Mucosa of stomach (tissue), 1 donor: ENCODE results near the gene TCP11X1.
"Not testable (repeated sequence)": the region's sequence is repeated elsewhere in the genome, so short reads cannot be mapped to it uniquely, and the experiment has no call there.

Experiments used
- H3K27me3 ChIP-seq: one replicate; pipeline ENCODE4 v1.7.0; 2013; ENCODE audit warnings: mild to moderate bottlenecking, low read length; ENCODE audit not compliant: control insufficient read depth, insufficient read depth
- H3K36me3 ChIP-seq: one replicate; pipeline ENCODE4 v1.7.0; 2013; ENCODE audit warnings: low read length; ENCODE audit not compliant: control insufficient read depth, insufficient read depth
- H3K4me1 ChIP-seq: one replicate; pipeline ENCODE4 v1.7.0; 2013; ENCODE audit warnings: mild to moderate bottlenecking, low read length; ENCODE audit not compliant: control insufficient read depth, insufficient read depth
- H3K4me3 ChIP-seq: one replicate; pipeline ENCODE4 v1.7.0; 2013; ENCODE audit warnings: low read length
- H3K9ac ChIP-seq: one replicate; pipeline ENCODE4 v1.7.0; 2013; ENCODE audit warnings: mild to moderate bottlenecking, low read length, moderate library complexity
- H3K9me3 ChIP-seq: one replicate; pipeline ENCODE4 v1.7.0; 2013; ENCODE audit warnings: mild to moderate bottlenecking, low read length, moderate library complexity; ENCODE audit not compliant: control insufficient read depth
- donor health status: Pancreatic carcinoma.

The TCP11X1 gene

GRCh38 chrX:102214986-102215385 is at the start of gene TCP11X1:
TCP11X1 (plus strand) TSS chrX:102215301.
- not testable (repeated sequence) for H3K4me1 ChIP-seq, H3K4me3 ChIP-seq, H3K36me3 ChIP-seq, H3K9ac ChIP-seq, H3K27me3 ChIP-seq, H3K9me3 ChIP-seq

- no peaks in the 10 kb centered on the region for H3K9me3 ChIP-seq
- H3K9ac ChIP-seq, result no peak overlapping the region
- no peaks in the 10 kb centered on the region for H3K36me3 ChIP-seq
- H3K4me1 ChIP-seq, result no peaks in the 10 kb centered on the region
- H3K27me3 ChIP-seq, result no peaks in the 10 kb centered on the region
- no peak overlapping the region for H3K4me3 ChIP-seq
Observed at GRCh38 chrX:102185967-102186720, 29.0 kb upstream of the TCP11X1 start.

DNA sequence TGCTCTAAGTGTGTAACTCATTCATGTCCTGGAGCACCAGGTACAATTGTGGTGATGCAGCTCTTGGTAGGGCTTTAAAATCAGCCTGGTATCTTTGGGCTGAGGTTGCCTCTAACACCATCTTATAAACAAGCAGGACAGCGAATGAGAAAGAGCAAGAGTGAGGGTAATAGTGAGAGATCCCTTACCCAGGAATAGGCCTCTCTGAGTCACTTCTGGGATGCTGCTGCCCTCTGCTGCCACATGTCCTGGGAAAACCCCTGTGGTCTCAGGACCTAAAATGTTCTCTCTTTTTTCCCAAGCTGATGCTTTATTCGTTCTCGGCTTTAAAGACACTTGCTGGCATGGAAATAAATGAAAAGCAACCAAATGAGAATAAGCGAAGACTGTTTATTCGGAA is 7.2 kb upstream of the TCP11X1 start:
- not testable (repeated sequence) for H3K9me3 ChIP-seq, H3K4me3 ChIP-seq, H3K36me3 ChIP-seq, H3K9ac ChIP-seq, H3K27me3 ChIP-seq, H3K4me1 ChIP-seq

DNA sequence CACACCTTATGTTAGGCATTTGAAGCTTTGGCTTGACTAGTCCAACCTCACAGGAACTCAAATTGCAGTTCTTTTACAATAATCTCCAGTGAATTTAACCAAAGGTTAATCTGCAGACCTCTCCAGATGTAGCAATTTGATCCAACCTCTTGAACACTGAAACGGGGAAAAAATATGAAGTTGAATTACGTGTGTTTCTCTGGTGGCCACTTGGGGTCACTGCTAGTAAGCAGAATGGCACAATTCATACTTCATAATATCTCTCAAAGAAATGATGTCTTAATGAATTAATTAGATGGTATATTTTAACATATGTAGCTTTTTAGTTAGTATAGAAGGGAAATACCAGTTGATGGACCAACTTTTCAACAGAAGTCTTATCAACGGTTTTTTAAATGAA is 1.4 kb downstream of the TCP11X1 start:
- not testable (repeated sequence) for H3K9ac ChIP-seq, H3K4me3 ChIP-seq, H3K27me3 ChIP-seq, H3K36me3 ChIP-seq, H3K4me1 ChIP-seq, H3K9me3 ChIP-seq

GRCh38 chrX:102235678-102236077 is 20.6 kb downstream of the TCP11X1 start:
- H3K36me3 ChIP-seq, H3K9ac ChIP-seq, H3K27me3 ChIP-seq, H3K4me3 ChIP-seq, H3K4me1 ChIP-seq, H3K9me3 ChIP-seq: not testable (repeated sequence)

DNA sequence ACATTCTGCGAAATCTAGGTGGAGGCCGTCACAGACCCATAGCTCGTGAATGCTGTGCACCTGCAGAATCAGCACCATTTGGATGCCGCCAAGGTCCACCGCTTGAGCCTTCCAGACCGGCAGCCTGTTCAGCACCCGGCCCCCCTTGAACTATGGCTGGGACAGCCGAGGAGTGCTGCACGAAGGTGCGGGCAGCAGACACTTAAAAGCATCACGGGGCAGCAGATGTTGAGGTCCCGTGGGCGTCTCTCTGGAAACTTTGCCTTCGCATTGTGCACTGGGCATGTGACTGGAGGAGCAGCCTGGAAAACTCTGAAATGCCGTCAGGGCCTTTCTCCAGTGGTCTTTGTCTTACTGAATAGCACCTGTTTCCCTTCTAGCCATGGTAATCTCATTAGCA is 25.2 kb downstream of the TCP11X1 start:
- H3K36me3 ChIP-seq, H3K9me3 ChIP-seq, H3K4me1 ChIP-seq, H3K4me3 ChIP-seq, H3K27me3 ChIP-seq, H3K9ac ChIP-seq: not testable (repeated sequence)

- H3K9me3 ChIP-seq, H3K36me3 ChIP-seq, H3K27me3 ChIP-seq, H3K4me1 ChIP-seq, H3K9ac ChIP-seq, H3K4me3 ChIP-seq: not testable (repeated sequence)
Observed at GRCh38 chrX:102246893-102247292, 31.8 kb downstream of the TCP11X1 start, which contains the start of gene NXF2. NXF2 (plus strand) TSS chrX:102247167; CDS start chrX:102307079, 59,912 bp downstream.

DNA sequence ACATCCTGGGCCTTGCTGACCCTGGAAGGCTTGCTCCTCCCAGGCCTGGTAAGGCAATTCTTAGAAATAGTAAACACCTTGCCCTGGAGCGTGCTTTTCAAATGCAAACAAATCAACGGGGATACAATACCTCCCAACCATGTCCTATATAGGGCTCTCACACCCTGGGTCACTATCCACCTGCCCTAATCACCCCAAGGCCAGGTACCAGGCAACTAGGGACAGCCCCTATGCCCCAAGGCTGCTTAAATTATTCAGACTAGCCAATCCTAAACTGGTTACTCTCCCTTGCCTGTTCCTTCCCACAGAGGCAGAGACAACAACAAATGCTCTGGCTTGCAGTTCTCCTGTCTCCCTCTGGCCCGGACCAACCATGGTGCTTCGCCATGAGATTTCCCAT is 57.1 kb downstream of the TCP11X1 start:
- not testable (repeated sequence) for H3K9me3 ChIP-seq, H3K4me3 ChIP-seq, H3K4me1 ChIP-seq, H3K27me3 ChIP-seq, H3K9ac ChIP-seq, H3K36me3 ChIP-seq
